ENCODE measurements around the gene WTIP. TPM values are rescaled to one million over a fixed set of nuclear protein-coding genes. Genes with fewer than 3 reads are reported as not detected.

Gene WTIP
- total and polyA plus RNA-seq, 2 of the 13 experiments (the other 11 are each of a cell fraction or from before 2014, with no cell fraction given) = 15.0 to 18.1 TPM

DNA sequence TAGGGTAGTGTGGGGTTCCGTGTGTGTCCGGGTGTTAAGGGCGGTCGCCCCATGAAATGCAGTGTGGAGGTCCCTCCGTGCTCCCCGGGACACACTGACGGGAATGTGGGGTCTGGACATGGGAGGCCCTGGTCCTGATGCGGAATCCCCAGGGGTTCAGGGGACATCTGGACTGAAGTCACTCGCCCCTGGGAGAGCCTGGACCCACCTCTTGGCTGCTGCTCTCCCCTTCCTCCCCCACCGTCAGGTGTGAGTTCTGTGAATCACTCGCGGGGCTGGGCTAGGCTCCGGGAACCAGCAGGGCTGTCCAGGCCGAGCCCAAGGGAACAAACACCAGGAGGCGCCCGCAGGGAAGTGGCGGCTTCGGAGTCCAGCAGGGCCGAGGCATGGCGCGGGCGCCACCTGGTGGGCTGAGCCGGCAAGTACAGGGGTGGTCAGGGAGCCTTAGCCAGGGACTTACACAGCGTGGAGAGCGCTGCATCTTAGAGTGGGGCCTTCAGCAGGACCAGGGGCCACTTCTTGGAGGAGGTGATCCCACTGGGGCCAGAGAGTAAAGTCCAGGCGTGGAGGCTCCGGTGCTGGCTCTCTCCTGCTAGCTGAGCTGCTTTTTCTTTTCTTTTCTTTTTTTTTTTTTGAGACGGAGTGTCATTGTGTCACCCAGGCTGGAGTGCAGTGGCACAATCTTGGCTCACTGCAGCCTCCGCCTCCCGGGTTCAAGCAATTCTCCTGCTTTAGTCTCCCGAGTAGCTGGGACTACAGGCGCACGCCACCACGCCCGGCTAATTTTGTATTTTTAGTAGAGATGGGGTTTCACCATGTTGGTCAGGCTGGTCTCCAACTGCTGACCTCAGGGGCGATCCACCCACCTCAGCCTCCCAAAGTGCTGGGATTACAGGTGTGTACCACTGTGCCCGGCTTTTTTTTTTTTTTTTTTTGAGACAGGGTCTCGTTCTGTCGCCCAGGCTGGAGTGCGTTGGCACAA, 20.1 kb downstream of the WTIP start (continued):
- TF ChIP-seq, protein P1, sequence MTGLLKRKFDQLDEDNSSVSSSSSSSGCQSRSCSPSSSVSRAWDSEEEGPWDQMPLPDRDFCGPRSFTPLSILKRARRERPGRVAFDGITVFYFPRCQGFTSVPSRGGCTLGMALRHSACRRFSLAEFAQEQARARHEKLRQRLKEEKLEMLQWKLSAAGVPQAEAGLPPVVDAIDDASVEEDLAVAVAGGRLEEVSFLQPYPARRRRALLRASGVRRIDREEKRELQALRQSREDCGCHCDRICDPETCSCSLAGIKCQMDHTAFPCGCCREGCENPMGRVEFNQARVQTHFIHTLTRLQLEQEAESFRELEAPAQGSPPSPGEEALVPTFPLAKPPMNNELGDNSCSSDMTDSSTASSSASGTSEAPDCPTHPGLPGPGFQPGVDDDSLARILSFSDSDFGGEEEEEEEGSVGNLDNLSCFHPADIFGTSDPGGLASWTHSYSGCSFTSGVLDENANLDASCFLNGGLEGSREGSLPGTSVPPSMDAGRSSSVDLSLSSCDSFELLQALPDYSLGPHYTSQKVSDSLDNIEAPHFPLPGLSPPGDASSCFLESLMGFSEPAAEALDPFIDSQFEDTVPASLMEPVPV (CRISPR knock-in tag; IDR thresholded peaks at IDR 0.05) = no peak
- TF ChIP-seq, protein P2, sequence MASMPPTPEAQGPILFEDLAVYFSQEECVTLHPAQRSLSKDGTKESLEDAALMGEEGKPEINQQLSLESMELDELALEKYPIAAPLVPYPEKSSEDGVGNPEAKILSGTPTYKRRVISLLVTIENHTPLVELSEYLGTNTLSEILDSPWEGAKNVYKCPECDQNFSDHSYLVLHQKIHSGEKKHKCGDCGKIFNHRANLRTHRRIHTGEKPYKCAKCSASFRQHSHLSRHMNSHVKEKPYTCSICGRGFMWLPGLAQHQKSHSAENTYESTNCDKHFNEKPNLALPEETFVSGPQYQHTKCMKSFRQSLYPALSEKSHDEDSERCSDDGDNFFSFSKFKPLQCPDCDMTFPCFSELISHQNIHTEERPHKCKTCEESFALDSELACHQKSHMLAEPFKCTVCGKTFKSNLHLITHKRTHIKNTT (CRISPR knock-in tag; IDR thresholded peaks at IDR 0.05) = no peak
- no peak for TF ChIP-seq SOX13 (IDR thresholded peaks at IDR 0.05)
- TF ChIP-seq SOX13 (CRISPR knock-in tag; conservative IDR thresholded peaks at IDR 0.05 in 1 of 2, IDR thresholded peaks at IDR 0.05 in 1 of 2) = peak in 1 of 2 experiments; percentile 22; a peak in 1 of 4 replicates
- TF ChIP-seq, protein P3, sequence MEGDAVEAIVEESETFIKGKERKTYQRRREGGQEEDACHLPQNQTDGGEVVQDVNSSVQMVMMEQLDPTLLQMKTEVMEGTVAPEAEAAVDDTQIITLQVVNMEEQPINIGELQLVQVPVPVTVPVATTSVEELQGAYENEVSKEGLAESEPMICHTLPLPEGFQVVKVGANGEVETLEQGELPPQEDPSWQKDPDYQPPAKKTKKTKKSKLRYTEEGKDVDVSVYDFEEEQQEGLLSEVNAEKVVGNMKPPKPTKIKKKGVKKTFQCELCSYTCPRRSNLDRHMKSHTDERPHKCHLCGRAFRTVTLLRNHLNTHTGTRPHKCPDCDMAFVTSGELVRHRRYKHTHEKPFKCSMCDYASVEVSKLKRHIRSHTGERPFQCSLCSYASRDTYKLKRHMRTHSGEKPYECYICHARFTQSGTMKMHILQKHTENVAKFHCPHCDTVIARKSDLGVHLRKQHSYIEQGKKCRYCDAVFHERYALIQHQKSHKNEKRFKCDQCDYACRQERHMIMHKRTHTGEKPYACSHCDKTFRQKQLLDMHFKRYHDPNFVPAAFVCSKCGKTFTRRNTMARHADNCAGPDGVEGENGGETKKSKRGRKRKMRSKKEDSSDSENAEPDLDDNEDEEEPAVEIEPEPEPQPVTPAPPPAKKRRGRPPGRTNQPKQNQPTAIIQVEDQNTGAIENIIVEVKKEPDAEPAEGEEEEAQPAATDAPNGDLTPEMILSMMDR (CRISPR knock-in tag; IDR thresholded peaks at IDR 0.05) = peak; percentile 99
- no peak for TF ChIP-seq BRD4 (CRISPR knock-in tag; IDR thresholded peaks at IDR 0.05)
- no peak for TF ChIP-seq AKAP8 (CRISPR knock-in tag; IDR thresholded peaks at IDR 0.05)
- no peak for TF ChIP-seq SYNCRIP (IDR thresholded peaks at IDR 0.05; ENCODE audit: insufficient read depth, low read depth, low read length)
- peak; percentile 69; the same call in 1 of the 2 replicates for TF ChIP-seq POGZ (CRISPR knock-in tag; IDR thresholded peaks at IDR 0.05)
- no peak for TF ChIP-seq CHCHD3 (CRISPR knock-in tag; IDR thresholded peaks at IDR 0.05)
- TF ChIP-seq ZNF337 (CRISPR knock-in tag; IDR thresholded peaks at IDR 0.05; ENCODE audit: borderline replicate concordance, low read depth) = no peak
- TF ChIP-seq ZNF569 (CRISPR knock-in tag; IDR thresholded peaks at IDR 0.05; ENCODE audit: borderline replicate concordance) = no peak
- TF ChIP-seq ZFP37 (CRISPR knock-in tag; IDR thresholded peaks at IDR 0.05; ENCODE audit: borderline replicate concordance) = no peak
- TF ChIP-seq, protein P4, sequence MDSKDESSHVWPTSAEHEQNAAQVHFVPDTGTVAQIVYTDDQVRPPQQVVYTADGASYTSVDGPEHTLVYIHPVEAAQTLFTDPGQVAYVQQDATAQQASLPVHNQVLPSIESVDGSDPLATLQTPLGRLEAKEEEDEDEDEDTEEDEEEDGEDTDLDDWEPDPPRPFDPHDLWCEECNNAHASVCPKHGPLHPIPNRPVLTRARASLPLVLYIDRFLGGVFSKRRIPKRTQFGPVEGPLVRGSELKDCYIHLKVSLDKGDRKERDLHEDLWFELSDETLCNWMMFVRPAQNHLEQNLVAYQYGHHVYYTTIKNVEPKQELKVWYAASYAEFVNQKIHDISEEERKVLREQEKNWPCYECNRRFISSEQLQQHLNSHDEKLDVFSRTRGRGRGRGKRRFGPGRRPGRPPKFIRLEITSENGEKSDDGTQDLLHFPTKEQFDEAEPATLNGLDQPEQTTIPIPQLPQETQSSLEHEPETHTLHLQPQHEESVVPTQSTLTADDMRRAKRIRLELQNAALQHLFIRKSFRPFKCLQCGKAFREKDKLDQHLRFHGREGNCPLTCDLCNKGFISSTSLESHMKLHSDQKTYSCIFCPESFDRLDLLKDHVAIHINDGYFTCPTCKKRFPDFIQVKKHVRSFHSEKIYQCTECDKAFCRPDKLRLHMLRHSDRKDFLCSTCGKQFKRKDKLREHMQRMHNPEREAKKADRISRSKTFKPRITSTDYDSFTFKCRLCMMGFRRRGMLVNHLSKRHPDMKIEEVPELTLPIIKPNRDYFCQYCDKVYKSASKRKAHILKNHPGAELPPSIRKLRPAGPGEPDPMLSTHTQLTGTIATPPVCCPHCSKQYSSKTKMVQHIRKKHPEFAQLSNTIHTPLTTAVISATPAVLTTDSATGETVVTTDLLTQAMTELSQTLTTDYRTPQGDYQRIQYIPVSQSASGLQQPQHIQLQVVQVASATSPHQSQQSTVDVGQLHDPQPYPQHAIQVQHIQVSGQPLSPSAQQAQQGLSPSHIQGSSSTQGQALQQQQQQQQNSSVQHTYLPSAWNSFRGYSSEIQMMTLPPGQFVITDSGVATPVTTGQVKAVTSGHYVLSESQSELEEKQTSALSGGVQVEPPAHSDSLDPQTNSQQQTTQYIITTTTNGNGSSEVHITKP (CRISPR knock-in tag; IDR thresholded peaks at IDR 0.05; ENCODE audit: low read depth) = no peak
- no peak for TF ChIP-seq ZNF17 (CRISPR knock-in tag; IDR thresholded peaks at IDR 0.05)
- no peak for TF ChIP-seq RBM22 (optimal IDR thresholded peaks at IDR 0.05; ENCODE audit: low read length)
